ENCODE results near the gene NEK7. TPM values are rescaled to one million over a fixed set of nuclear protein-coding genes. Genes with fewer than 3 reads are reported as not detected.

The NEK7 gene
- total and polyA plus RNA-seq, 2 of the 8 experiments (the other 6 are each of a cell fraction or from before 2014, with no cell fraction given), result 5.1 to 10.0 TPM

- TF ChIP-seq SAP30 (IDR thresholded peaks at IDR 0.05; ENCODE audit: insufficient read depth, insufficient replicate concordance, low read length), result no peak
- TF ChIP-seq SUZ12 (IDR thresholded peaks at IDR 0.05; ENCODE audit: low read length), result no peak
Observed at GRCh38 chr1:198269646-198269940, 112.8 kb downstream of the NEK7 start (continued).

Measured in H1 (cell line).